MM.1S (cell line): ENCODE measurements around the gene DNER.
"Not testable (repeated sequence)": the region's sequence is repeated elsewhere in the genome, so short reads cannot be mapped to it uniquely, and the experiment has no call there.

ENCODE experiments used
- EZH2phosphoT487 ChIP-seq: fragments of 300-600 bp; sonication (generic); IDR thresholded peaks from 2 replicates; pipeline ENCODE4 v1.6.1; 2018; ENCODE audit warnings: antibody characterized with exemption, low read length
- TF ChIP-seq, protein P1 (sequence below): fragments of 300-600 bp; sonication (generic); IDR thresholded peaks from 2 replicates; pipeline ENCODE4 v1.5.1; 2016; ENCODE audit warnings: antibody characterized with exemption, low read length, mixed read lengths

DNA sequence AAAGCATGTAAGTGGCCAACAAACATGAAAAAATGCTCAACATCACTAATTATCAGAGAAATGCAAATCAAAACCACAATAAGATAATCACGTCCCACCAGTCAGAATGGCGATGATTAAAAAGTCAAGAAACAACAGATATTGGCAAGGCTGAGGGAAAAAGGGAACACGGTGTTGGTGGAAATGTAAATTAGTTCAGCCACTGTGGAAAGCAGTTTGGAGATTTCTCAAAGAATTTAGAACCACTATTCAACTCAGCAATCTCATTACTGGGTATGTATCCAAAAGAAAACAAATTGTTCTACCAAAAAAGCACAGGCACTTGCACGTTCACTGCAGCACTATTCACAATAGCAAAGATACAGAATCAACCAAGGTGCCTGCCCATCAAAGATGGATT is 341.0 kb downstream of the DNER start:
- TF ChIP-seq EZH2phosphoT487, result not testable (repeated sequence)
- TF ChIP-seq, protein P1, sequence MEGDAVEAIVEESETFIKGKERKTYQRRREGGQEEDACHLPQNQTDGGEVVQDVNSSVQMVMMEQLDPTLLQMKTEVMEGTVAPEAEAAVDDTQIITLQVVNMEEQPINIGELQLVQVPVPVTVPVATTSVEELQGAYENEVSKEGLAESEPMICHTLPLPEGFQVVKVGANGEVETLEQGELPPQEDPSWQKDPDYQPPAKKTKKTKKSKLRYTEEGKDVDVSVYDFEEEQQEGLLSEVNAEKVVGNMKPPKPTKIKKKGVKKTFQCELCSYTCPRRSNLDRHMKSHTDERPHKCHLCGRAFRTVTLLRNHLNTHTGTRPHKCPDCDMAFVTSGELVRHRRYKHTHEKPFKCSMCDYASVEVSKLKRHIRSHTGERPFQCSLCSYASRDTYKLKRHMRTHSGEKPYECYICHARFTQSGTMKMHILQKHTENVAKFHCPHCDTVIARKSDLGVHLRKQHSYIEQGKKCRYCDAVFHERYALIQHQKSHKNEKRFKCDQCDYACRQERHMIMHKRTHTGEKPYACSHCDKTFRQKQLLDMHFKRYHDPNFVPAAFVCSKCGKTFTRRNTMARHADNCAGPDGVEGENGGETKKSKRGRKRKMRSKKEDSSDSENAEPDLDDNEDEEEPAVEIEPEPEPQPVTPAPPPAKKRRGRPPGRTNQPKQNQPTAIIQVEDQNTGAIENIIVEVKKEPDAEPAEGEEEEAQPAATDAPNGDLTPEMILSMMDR, result not testable (repeated sequence)
